Measurements from ENCODE around the gene SH3BP2. TPM values are rescaled to one million over a fixed set of nuclear protein-coding genes. Genes with fewer than 3 reads are reported as not detected.

SH3BP2 gene
- total RNA-seq, 6 experiments from 2014 or later = 17.6 to 25.4 (median 20.5) TPM

GRCh38 chr4:2812612-2813354 lies 19.9 kb downstream of the SH3BP2 start:
- H3K4me1 Mint-ChIP-seq (ENCODE audit: low read depth) = peaks cover 29% of the 10 kb centered on the region
- peaks cover 22% of the 10 kb centered on the region for H3K36me3 Mint-ChIP-seq (ENCODE audit: low read depth)
- H3K9me3 Mint-ChIP-seq = peaks cover 14% of the 10 kb centered on the region; the same call in 1 of the 2 replicates
- H3K27me3 Mint-ChIP-seq (ENCODE audit: insufficient read depth) = peaks cover 7% of the 10 kb centered on the region
- H3K27ac Mint-ChIP-seq = peak overlapping the region; percentile 97; the same call in 1 of the 2 replicates
- H3K4me3 Mint-ChIP-seq = peak overlapping the region; percentile 77
- no peak for DNase-seq
- TF ChIP-seq, protein P1, sequence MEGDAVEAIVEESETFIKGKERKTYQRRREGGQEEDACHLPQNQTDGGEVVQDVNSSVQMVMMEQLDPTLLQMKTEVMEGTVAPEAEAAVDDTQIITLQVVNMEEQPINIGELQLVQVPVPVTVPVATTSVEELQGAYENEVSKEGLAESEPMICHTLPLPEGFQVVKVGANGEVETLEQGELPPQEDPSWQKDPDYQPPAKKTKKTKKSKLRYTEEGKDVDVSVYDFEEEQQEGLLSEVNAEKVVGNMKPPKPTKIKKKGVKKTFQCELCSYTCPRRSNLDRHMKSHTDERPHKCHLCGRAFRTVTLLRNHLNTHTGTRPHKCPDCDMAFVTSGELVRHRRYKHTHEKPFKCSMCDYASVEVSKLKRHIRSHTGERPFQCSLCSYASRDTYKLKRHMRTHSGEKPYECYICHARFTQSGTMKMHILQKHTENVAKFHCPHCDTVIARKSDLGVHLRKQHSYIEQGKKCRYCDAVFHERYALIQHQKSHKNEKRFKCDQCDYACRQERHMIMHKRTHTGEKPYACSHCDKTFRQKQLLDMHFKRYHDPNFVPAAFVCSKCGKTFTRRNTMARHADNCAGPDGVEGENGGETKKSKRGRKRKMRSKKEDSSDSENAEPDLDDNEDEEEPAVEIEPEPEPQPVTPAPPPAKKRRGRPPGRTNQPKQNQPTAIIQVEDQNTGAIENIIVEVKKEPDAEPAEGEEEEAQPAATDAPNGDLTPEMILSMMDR (IDR thresholded peaks at IDR 0.05) = no peak

DNA sequence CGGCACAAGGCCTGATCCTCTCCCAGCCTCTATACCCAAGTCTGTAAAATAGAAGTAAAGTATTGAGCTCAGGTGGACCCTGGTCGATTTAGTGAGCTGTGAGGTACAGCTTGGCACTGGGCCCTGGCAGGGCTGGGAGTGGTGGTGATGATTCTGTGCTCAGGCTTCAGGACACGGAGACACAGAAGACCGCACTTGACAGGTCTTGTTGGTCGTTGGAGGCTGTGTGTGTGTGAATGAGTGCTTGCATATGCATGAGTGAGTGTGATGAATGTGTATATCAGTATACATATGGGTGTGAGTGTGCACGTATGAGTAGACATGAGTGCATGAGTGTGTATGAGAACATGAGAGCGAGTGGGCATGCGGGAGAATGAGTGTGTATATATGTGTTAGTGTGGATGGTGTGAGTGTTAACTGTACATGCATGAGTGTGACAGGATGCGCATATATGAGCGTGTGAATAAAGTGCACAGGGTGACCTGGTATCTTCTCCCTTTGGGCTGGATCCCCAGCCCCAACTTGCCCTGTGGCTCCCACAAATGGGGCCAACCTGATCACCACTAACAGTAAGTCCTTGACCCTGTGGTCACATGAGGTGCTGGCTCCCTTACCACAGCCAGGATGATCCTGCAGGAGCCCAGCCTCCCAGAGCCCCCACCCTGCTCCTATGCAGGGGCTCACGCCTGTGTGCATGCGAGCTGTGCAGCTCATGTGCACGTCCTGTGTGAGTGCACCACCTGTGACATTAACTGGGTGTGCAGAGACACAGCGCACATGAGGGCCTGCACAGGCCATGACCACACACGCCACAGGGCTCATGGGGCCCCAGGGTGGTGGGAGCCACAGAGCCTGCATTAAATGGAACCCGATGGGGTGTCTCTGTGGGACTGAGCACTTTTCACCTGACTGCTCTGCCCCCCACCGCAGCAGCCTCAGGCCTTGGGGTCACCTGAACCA lies 20.8 kb downstream of the SH3BP2 start:
- peaks cover 14% of the 10 kb centered on the region; the same call in 1 of the 2 replicates for H3K9me3 Mint-ChIP-seq
- no peak for DNase-seq
- H3K27me3 Mint-ChIP-seq (ENCODE audit: insufficient read depth) = peaks cover 7% of the 10 kb centered on the region
- peak overlapping the region; percentile 77; the same call in 1 of the 2 replicates for H3K4me3 Mint-ChIP-seq
- peaks cover 29% of the 10 kb centered on the region for H3K4me1 Mint-ChIP-seq (ENCODE audit: low read depth)
- TF ChIP-seq, protein P1 (IDR thresholded peaks at IDR 0.05) = no peak
- peaks cover 22% of the 10 kb centered on the region for H3K36me3 Mint-ChIP-seq (ENCODE audit: low read depth)
- no peak overlapping the region for H3K27ac Mint-ChIP-seq

- H3K9me3 Mint-ChIP-seq = peaks cover 14% of the 10 kb centered on the region; the same call in 1 of the 2 replicates
- H3K4me1 Mint-ChIP-seq (ENCODE audit: low read depth) = peaks cover 29% of the 10 kb centered on the region
Measured at GRCh38 chr4:2814627-2815270, 21.9 kb downstream of the SH3BP2 start.

DNA sequence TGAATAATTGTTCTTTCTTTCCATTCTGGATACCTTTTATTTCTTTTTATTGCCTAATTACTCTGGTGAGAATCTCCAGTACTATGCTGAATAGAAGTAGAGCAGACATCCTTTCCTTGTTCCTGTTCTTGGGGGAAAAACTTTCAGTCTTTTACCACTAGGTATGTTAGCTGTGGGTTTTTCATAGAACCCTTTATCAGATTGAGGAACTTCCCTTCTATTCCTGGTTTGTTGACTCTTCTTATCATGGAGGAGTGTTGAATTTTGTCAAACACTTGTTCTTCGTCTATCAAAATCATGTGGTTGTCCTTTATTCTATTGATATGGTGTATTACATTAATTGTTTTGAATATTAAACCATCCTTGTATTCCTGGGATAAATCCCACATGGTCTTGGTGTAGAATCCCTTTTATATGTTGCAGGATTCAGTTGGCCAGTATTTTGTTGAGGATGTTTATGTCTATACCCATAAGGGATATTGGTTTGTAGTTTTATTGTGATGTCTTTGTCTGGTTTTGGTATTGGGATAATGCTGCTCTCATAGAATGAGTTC lies 23.6 kb downstream of the SH3BP2 start:
- TF ChIP-seq, protein P1 (IDR thresholded peaks at IDR 0.05) = no peak
- peaks cover 7% of the 10 kb centered on the region for H3K27me3 Mint-ChIP-seq (ENCODE audit: insufficient read depth)
- H3K36me3 Mint-ChIP-seq (ENCODE audit: low read depth) = peaks cover 22% of the 10 kb centered on the region
- H3K4me3 Mint-ChIP-seq = peak overlapping the region; percentile 76
- peaks cover 14% of the 10 kb centered on the region; the same call in 1 of the 2 replicates for H3K9me3 Mint-ChIP-seq
- H3K4me1 Mint-ChIP-seq (ENCODE audit: low read depth) = peaks cover 28% of the 10 kb centered on the region
- DNase-seq = no peak
- no peak overlapping the region for H3K27ac Mint-ChIP-seq

More at GRCh38 chr4:2814627-2815270, 21.9 kb downstream of the SH3BP2 start:
- Mint-ChIP-seq H3K27ac (no peak overlapping the region), H3K27me3 (ENCODE audit: insufficient read depth) (peaks cover 7% of the 10 kb centered on the region), H3K4me3 (no peak overlapping the region), H3K36me3 (ENCODE audit: low read depth) (peaks cover 22% of the 10 kb centered on the region)
- TF ChIP-seq, protein P1 (IDR thresholded peaks at IDR 0.05) = no peak
- no peak for DNase-seq

GRCh38 chr4:2817137-2817536 lies 24.3 kb downstream of the SH3BP2 start:
- Mint-ChIP-seq H3K27ac (peak overlapping the region; percentile 57; the same call in 1 of the 2 replicates), H3K4me1 (ENCODE audit: low read depth) (peaks cover 21% of the 10 kb centered on the region), H3K27me3 (ENCODE audit: insufficient read depth) (peaks cover 3% of the 10 kb centered on the region)

More at GRCh38 chr4:2817137-2817536, 24.3 kb downstream of the SH3BP2 start:
- TF ChIP-seq, protein P1 (IDR thresholded peaks at IDR 0.05) = no peak
- Mint-ChIP-seq H3K9me3 (peaks cover 14% of the 10 kb centered on the region; the same call in 1 of the 2 replicates), H3K36me3 (ENCODE audit: low read depth) (peaks cover 24% of the 10 kb centered on the region), H3K4me3 (peak overlapping the region; percentile 76)
- DNase-seq = no peak

All from HFFc6 (cell line).